K562 (cell line): ENCODE measurements around the gene ERAL1. TPM values are rescaled to one million over a fixed set of nuclear protein-coding genes. Genes with fewer than 3 reads are reported as not detected.
A peak's percentile ranks its signal among the peaks of the same experiment; 100 is the strongest.

Experiments
- ATAC-seq: fragments of 200-7000 bp; cut with Tn5 transposase; 3 replicates; pipeline ENCODE4 v1.9.1; 2020; ENCODE audit warnings: moderate library complexity
- BruUV-seq: library from RNA; stranded (reverse); fragments of 400-500 nt; replicated peaks from 2 replicates; lab custom pipeline; 2021; lab: Mats Ljungman, UMichigan
- CTCF ChIA-PET: fragments of 300-600 bp; formaldehyde crosslinking; extraction: SDS; loops from one replicate; lab custom pipeline; 2021; ENCODE audit warnings: low intra/inter-chr PET ratio; lab: Yijun Ruan, JAX
- POLR2A ChIA-PET: fragments of 300-600, 350-650 bp; sonication (Branson Sonifier 250); formaldehyde crosslinking; extraction: SDS; loops from one replicate; lab custom pipeline; 2021; ENCODE audit warnings: antibody characterized with exemption, inconsistent platforms; lab: Yijun Ruan, JAX
- DNase-seq, 4 experiments: peaks; one replicate each; pipeline versions ENCODE4 v3.0.0 to v3.0.0-alpha.2; 2011 to 2018; ENCODE audit warnings: low spot score in 3 of 4, mixed read lengths in 3 of 4; ENCODE audit errors: extremely low read depth in 1 of 4
- FAIRE-seq: peaks from 2 replicates; lab custom pipeline; 2011; peaks lifted over from hg19 to GRCh38; lab: Jason Lieb, UNC
- H2AFZ ChIP-seq: 2 replicates; pipeline ENCODE4 v1.6.0; 2011; ENCODE audit warnings: low read depth, low read length, control low read depth, inconsistent platforms
- H3K27ac ChIP-seq: fragments of 200-600 bp; 3 replicates; pipeline ENCODE4 v1.8.0; 2011; ENCODE audit warnings: low read depth, mild to moderate bottlenecking, control low read depth, inconsistent platforms, low read length, moderate library complexity, mixed read lengths; ENCODE audit errors: extremely low read depth
- H3K27me3 ChIP-seq, 2 experiments: fragments of 300-600 bp in 1 of 2; 2 replicates in 1 of 2; 3 replicates in 1 of 2; pipeline versions ENCODE4 v1.6.0 to v1.8.0; 2011; ENCODE audit warnings: inconsistent platforms in 2 of 2, low read length in 2 of 2, mild to moderate bottlenecking in 1 of 2, mixed read lengths in 1 of 2, moderate library complexity in 1 of 2; ENCODE audit not compliant: control insufficient read depth in 2 of 2, insufficient read depth in 2 of 2
- H3K36me3 ChIP-seq: fragments of 300-600 bp; 3 replicates; pipeline ENCODE4 v1.8.0; 2011; ENCODE audit warnings: mild to moderate bottlenecking, low read length, inconsistent platforms; ENCODE audit not compliant: control insufficient read depth, insufficient read depth
- H3K4me1 ChIP-seq, 2 experiments: fragments of 200-600 bp in 1 of 2; replicated peaks in 1 of 2; 2 replicates in 1 of 2; 3 replicates in 1 of 2; pipeline versions ENCODE4 v1.5.1 to v1.8.0; 2011; ENCODE audit warnings: inconsistent platforms in 2 of 2, low read length in 2 of 2, mild to moderate bottlenecking in 1 of 2, mixed read lengths in 1 of 2, moderate library complexity in 1 of 2; ENCODE audit not compliant: control insufficient read depth in 2 of 2, insufficient read depth in 2 of 2
- H3K4me2 ChIP-seq: 2 replicates; pipeline ENCODE4 v1.6.1; 2011; ENCODE audit warnings: low read length, control low read depth, inconsistent platforms, mixed read lengths; ENCODE audit not compliant: insufficient read depth
- H3K4me3 ChIP-seq: fragments of 200-600 bp; sonication (generic), shearing (Covaris generic); 2 replicates; pipeline ENCODE4 v1.5.1; 2016; ENCODE audit warnings: control low read depth, inconsistent platforms
- H3K79me2 ChIP-seq: fragments of 200-600 bp; 3 replicates; pipeline ENCODE4 v1.8.0; 2011; ENCODE audit warnings: low read length, inconsistent platforms; ENCODE audit not compliant: control insufficient read depth, insufficient read depth
- H3K9ac ChIP-seq, 2 experiments: 2 replicates each; pipeline versions ENCODE4 v1.6.0 to v1.6.1; 2011; ENCODE audit warnings: low read depth in 2 of 2, low read length in 2 of 2, control low read depth in 1 of 2, inconsistent platforms in 1 of 2, mild to moderate bottlenecking in 1 of 2, mixed read lengths in 1 of 2; ENCODE audit not compliant: insufficient read depth in 1 of 2
- H3K9me1 ChIP-seq: one replicate; pipeline ENCODE4 v1.6.0; 2011; ENCODE audit warnings: inconsistent platforms, mild to moderate bottlenecking, low read length, moderate library complexity; ENCODE audit not compliant: control insufficient read depth, insufficient read depth
- H3K9me3 ChIP-seq: replicated peaks from 2 replicates; pipeline ENCODE4 v1.5.1; 2011; ENCODE audit warnings: low read depth, low read length, inconsistent platforms; ENCODE audit not compliant: control insufficient read depth, insufficient read depth
- H4K20me1 ChIP-seq: replicated peaks from 2 replicates; pipeline ENCODE4 v1.6.1; 2011; ENCODE audit warnings: low read length, inconsistent platforms, mixed read lengths; ENCODE audit not compliant: control insufficient read depth, insufficient read depth
- NCOR1 ChIP-seq: fragments of 450-650 bp; IDR thresholded peaks from 2 replicates; pipeline ENCODE4 v1.6.1; 2016; ENCODE audit warnings: mild to moderate bottlenecking, moderate library complexity
- PKNOX1 ChIP-seq: fragments of 450-650 bp; IDR thresholded peaks from 2 replicates; pipeline ENCODE4 v1.6.1; 2016
- SPI1 ChIP-seq: IDR thresholded peaks from 2 replicates; pipeline ENCODE4 v1.6.1; 2011; ENCODE audit warnings: low read depth, low read length, control low read depth, borderline replicate concordance
- ZNF347 ChIP-seq: fragments of 450-650 bp; formaldehyde crosslinking; IDR thresholded peaks from 2 replicates; pipeline ENCODE4 v1.4.0; 2020; ENCODE audit warnings: low read depth, mild to moderate bottlenecking, moderate library complexity
- ZNF507 ChIP-seq: conservative IDR thresholded peaks from 2 replicates; pipeline ENCODE4 v1.6.1; 2017; ENCODE audit warnings: missing genetic modification characterization, missing compliant biosample characterization
- ZNF717 ChIP-seq: fragments of 250-450 bp; sonication (Bioruptor Pico); IDR thresholded peaks from 2 replicates; pipeline ENCODE4 v1.5.0; 2021
- WGBS: fragments of 100-300 bp; shearing (Covaris generic); methylation state at CpG from one replicate; pipeline ENCODE4 v1.1.6; 2016; ENCODE audit warnings: low coverage, mixed read lengths; ENCODE audit not compliant: insufficient coverage; ENCODE audit errors: missing lambda C conversion rate; 5-methylcytosine and 5-hydroxymethylcytosine counted together
- in situ Hi-C: fragments of 300-500 bp; cut with MboI; formaldehyde crosslinking; loops from 4 replicates; pipeline ENCODE4 v1.15.0; 2018; ENCODE audit warnings: inconsistent platforms, mixed read lengths
- intact Hi-C: fragments of 100-400 bp; cut with micrococcal nuclease; formaldehyde crosslinking; loops from 2 replicates; pipeline ENCODE4 v1.14.2; 2022
- polyA plus RNA-seq, 8 experiments: library from polyadenylated mRNA; depleted of rRNA in 4 of 8; stranded (reverse) in 5 of 8; unstranded in 3 of 8; fragments of >200 nt; fragmentation: Nextera tagmentation in 2 of 8; fragmentation: Illumina TruSeq in 1 of 8; extraction: Ambion mirVana in 2 of 8; extraction: Trizol in 1 of 8; gene quantifications; 2 replicates each; pipeline versions ENCODE4 v1.2.1 to v1.2.3, GENCODE V29; 2011 to 2014; ENCODE audit warnings: inconsistent platforms in 1 of 8, missing spikeins in 1 of 8
- total RNA-seq, 7 experiments: library from RNA; depleted of rRNA in 6 of 7; stranded (reverse); fragments of >200 nt in 6 of 7; fragmentation: Illumina TruSeq in 2 of 7; extraction: Trizol in 2 of 7; gene quantifications; 2 replicates each; pipeline versions ENCODE4 v1.2.1 to v1.2.3, GENCODE V29; 2011 to 2021; ENCODE audit warnings: low replicate concordance in 1 of 7

ERAL1 gene
- total and polyA plus RNA-seq, 9 of the 15 experiments (the other 6 are each of a cell fraction or from before 2014, with no cell fraction given) = 37.5 to 351 (median 106) TPM

GRCh38 chr17:28889996-28890395 is 35.2 kb downstream of the ERAL1 start:
- Histone ChIP-seq H4K20me1 (no peaks in the 10 kb centered on the region; the same call in 1 of the 2 replicates), H2AFZ (no peak overlapping the region), H3K9me3 (no peaks in the 10 kb centered on the region), H3K4me2 (no peak overlapping the region), H3K79me2 (peaks cover 15% of the 10 kb centered on the region), H3K27ac (no peak overlapping the region), H3K27me3 (no peaks in the 10 kb centered on the region), H3K36me3 (peaks cover 29% of the 10 kb centered on the region; the same call in 2 of the 3 replicates), H3K9me1 (no peaks in the 10 kb centered on the region)
- 61% methylated on average over 5 of the region's 5 CpGs for WGBS
- ChIA-PET POLR2A (interaction anchor here (1.1 to 1.5 kb wide), 3 partner anchors 16 to 180 kb away, joined by 3 to 4 read pairs (median 3); no protein-coding TSS in a partner anchor), CTCF (no interaction called here)
- DNase-seq (no peak), ATAC-seq (no peak), FAIRE-seq (no peak)
- BruUV-seq = no TSS peak
- in situ Hi-C loops (no loop called here), intact Hi-C loops (no loop called here)
- TF ChIP-seq SPI1 (0 out of 2 replicates have a peak, but pooled peaks have one; percentile 8), ZNF717 (CRISPR knock-in tag) (no peak)
- TF ChIP-seq, all 486 proteins: peak for 1
- Histone ChIP-seq H3K4me3 (no peak overlapping the region), H3K4me1 (peaks cover 0 to 22% of the 10 kb centered on the region in 2 experiments; a peak in 3 of 5 replicates), H3K9ac (peak overlapping the region in 1 of 2 experiments; percentile 27; a peak in 1 of 4 replicates)

- H3K4me1 ChIP-seq = peaks cover 9 to 22% of the 10 kb centered on the region in 2 experiments; a peak in 4 of 5 replicates
- TF ChIP-seq PKNOX1 (peak; percentile 56), ZNF507 (tag) (no peak), NCOR1 (no peak), ZNF347 (CRISPR knock-in tag) (no peak)
Observed at GRCh38 chr17:28891201-28891600, 36.4 kb downstream of the ERAL1 start.

More at GRCh38 chr17:28891201-28891600, 36.4 kb downstream of the ERAL1 start:
- no peak overlapping the region for H3K4me3 ChIP-seq
- no peaks in the 10 kb centered on the region for H3K9me1 ChIP-seq
- no peaks in the 10 kb centered on the region for H3K27me3 ChIP-seq
- H3K4me2 ChIP-seq = no peak overlapping the region
- no TSS peak for BruUV-seq
- WGBS = 69% methylated on average over 1 of the region's 1 CpG
- peaks cover 22% of the 10 kb centered on the region; the same call in 2 of the 3 replicates for H3K36me3 ChIP-seq
- H3K79me2 ChIP-seq = peaks cover 27% of the 10 kb centered on the region
- H2AFZ ChIP-seq = no peak overlapping the region
- in situ Hi-C loops = no loop called here
- peak; percentile 42 for FAIRE-seq
- no peak; the same call in 2 of the 3 replicates for ATAC-seq
- no peak overlapping the region for H3K9ac ChIP-seq
- no peak for DNase-seq
- no peak overlapping the region; the same call in 2 of the 3 replicates for H3K27ac ChIP-seq
- ChIA-PET CTCF (no interaction called here), POLR2A (interaction anchor here (0.6 to 0.8 kb wide), 4 partner anchors 13 to 124 kb away, joined by 3 to 5 read pairs (median 3); no protein-coding TSS in a partner anchor)
- intact Hi-C loops = no loop called here
- H3K9me3 ChIP-seq = no peaks in the 10 kb centered on the region
- no peaks in the 10 kb centered on the region; the same call in 1 of the 2 replicates for H4K20me1 ChIP-seq
